Epidermal melanocyte (primary cell): ENCODE measurements around the gene LRP1B.

ENCODE experiments used
- DNase-seq: peaks from one replicate; pipeline ENCODE4 v3.0.0; 2011; ENCODE audit warnings: low spot score; ENCODE audit not compliant: insufficient read length

Gene LRP1B

GRCh38 chr2:140643761-140644187 lies 1487.0 kb downstream of the LRP1B start:
- no peak for DNase-seq

- no peak for DNase-seq
These were observed 1489.7 kb downstream of the LRP1B start for GRCh38 chr2:140641163-140641562.

- no peak for DNase-seq
These were observed 1491.2 kb downstream of the LRP1B start for GRCh38 chr2:140639628-140640027.

- no peak for DNase-seq
These were observed 1500.3 kb downstream of the LRP1B start for GRCh38 chr2:140630557-140630956.

GRCh38 chr2:140627885-140628284 lies 1502.9 kb downstream of the LRP1B start:
- DNase-seq, result no peak

- no peak for DNase-seq
These were observed 1503.7 kb downstream of the LRP1B start for GRCh38 chr2:140627136-140627535.

GRCh38 chr2:140624200-140624599 lies 1506.6 kb downstream of the LRP1B start:
- DNase-seq, result no peak

GRCh38 chr2:140621583-140622362 lies 1509.0 kb downstream of the LRP1B start:
- DNase-seq, result no peak

GRCh38 chr2:140604788-140605187 lies 1526.0 kb downstream of the LRP1B start:
- no peak for DNase-seq

GRCh38 chr2:140604096-140604495 lies 1526.7 kb downstream of the LRP1B start:
- DNase-seq, result no peak

- no peak for DNase-seq
These were observed 1527.4 kb downstream of the LRP1B start for GRCh38 chr2:140603416-140603815.

- no peak for DNase-seq
These were observed 1529.0 kb downstream of the LRP1B start for GRCh38 chr2:140601801-140602200.

GRCh38 chr2:140601342-140601741 lies 1529.5 kb downstream of the LRP1B start:
- DNase-seq, result no peak

- DNase-seq, result no peak
These were observed 1530.7 kb downstream of the LRP1B start for GRCh38 chr2:140600116-140600515.

GRCh38 chr2:140597836-140598235 lies 1533.0 kb downstream of the LRP1B start:
- no peak for DNase-seq

GRCh38 chr2:140597205-140597604 lies 1533.6 kb downstream of the LRP1B start:
- DNase-seq, result no peak

- DNase-seq, result no peak
These were observed 1534.4 kb downstream of the LRP1B start for GRCh38 chr2:140596447-140596846.

- no peak for DNase-seq
These were observed 1535.7 kb downstream of the LRP1B start for GRCh38 chr2:140595107-140595506.

GRCh38 chr2:140593132-140593531 lies 1537.7 kb downstream of the LRP1B start:
- no peak for DNase-seq

- DNase-seq, result no peak
These were observed 1541.1 kb downstream of the LRP1B start for GRCh38 chr2:140589696-140590095.

- DNase-seq, result no peak
These were observed 1541.5 kb downstream of the LRP1B start for GRCh38 chr2:140589273-140589672.

GRCh38 chr2:140586379-140586778 lies 1544.4 kb downstream of the LRP1B start:
- no peak for DNase-seq

- DNase-seq, result no peak
These were observed 1545.8 kb downstream of the LRP1B start for GRCh38 chr2:140585016-140585415.
